SIG-M5 (cell line): ENCODE data around the gene ASB13.
"Not testable (repeated sequence)": the region's sequence is repeated elsewhere in the genome, so short reads cannot be mapped to it uniquely, and the experiment has no call there.

ENCODE experiments used
- DNase-seq: peaks from one replicate; lab custom pipeline; 2025; lab: John Stamatoyannopoulos, UW

Gene ASB13

DNA sequence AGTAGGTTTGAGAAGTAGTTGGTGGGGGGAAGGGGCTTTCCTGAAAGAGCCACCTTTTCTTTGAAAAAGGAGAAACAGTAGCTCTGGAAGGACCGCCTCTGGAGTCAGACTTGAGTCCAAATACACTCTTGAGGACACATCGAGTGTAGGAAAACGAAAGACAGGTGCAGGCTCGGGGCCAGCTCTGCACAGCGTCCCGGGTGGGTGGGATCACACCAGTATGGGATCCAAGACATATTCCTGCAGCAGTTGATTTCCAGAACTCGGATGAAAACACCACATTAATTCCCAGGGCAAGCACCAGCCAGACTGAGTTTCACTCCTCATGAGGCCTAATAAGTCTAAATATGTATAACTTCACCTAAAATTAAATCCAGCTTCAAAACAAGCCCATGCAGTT, 61.4 kb downstream of the ASB13 start:
- no peak for DNase-seq

DNA sequence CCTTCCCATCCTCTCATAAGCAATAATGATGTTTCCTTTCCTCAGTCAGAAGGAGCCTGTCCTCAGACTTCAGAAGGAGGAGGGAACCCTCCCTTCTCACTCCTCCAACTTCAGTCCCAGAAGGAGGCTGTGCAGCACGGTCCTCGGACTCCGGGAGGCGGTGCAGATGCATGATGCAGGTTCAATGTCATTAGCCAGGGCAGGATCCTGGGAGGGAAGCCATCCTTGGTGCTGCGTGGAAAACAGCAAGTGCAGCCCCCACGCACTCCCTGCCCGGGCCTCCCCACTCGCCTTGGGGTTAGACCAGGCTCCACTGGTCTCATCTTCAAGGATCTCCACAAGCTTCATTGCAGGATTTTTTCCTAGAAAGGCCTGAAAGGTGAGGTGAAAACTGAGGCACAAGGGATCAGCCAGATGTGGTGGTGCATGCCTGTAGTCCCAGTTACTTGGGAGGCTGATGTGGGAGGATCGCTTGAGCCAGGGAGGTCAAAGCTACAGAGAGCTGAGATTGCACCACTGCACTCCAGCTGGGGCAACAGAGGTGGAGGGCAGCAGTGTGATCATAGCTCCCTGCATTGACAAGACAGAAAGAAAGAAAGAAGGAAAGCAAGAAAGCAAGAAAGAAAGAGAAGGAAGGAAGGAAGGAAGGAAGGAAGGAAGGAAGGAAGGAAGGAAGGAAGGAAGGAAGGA, 62.0 kb downstream of the ASB13 start:
- DNase-seq = no peak

DNA sequence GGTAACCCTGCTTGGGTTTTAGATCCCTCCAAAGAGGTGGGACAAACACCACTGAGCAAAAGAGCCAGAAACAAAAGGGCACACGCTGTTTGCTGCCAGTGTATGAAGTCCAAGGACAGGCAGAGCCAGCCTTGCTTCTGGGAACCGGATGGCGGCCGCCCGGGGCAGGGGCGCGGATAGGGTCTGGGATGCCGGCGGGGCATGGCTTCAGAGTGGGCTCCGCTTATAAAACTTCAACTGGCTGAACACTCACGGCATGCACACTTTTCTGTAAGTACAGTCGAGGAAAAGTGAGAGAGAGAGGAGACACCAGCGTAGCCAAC, 62.6 kb downstream of the ASB13 start:
- no peak for DNase-seq

DNA sequence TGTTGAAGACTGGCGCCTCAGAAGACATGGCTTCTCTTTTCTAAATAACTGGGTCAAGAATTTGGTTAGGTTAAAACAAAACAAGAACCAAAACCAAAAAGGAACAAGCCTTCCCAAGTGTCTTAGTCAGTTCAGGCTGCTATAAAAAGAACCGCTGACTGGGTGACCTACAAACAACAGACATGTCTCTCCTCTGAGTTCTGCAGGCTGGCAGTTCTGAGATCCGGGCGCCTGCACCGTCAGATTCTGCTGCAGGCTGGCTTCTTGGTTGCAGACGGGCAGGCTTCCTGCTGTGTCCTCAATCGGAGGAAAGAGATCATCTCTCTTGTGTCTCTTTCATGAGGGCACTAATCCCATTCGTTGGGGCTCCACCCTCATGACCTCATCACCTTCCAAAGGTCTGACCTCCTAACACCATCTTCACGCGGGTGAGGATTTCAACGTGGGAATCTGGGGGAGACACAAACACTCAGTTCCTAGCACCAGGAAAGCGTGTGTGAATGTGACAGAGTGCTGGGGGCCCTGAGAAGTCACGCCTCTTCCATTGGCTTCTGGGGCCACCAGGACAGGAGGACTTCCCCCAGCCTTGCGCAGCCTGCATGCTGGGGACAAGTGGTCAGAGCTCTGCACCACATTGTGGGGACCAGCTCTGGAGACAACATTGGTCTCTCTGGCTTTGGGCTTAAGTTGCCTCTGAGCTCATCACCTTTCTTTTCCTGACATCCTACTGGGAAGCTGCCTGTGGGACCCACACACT, 63.1 kb downstream of the ASB13 start:
- DNase-seq = no peak

DNA sequence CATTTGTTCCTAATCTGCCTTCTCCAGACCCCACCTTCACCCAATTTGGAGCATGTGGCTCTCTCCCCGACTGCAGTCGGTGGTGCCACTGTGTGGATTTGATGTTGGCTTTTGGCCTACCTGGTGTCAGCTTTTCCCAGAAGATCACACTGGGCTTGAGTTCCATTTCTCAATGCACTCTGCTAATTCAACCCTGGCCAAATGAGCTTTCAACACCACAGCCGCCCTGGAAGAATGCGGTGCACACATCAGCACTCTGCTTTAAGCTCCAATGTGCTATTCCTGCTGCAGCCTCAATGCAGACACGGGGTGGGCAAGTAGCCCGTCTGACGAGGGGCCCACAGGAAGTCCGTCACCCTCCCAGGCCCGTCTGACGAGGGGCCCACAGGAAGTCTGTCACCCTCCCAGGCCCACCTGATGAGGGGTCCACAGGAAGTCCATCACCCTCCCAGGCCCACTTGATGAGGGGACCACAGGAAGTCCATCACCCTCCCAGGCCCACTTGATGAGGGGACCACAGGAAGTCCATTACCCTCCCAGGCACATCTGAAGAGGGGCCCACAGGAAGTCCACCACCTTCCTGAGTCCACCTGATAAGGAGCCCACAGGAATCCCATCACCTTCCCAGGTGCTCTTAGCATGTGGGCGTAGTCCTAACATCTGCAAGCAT, 64.4 kb downstream of the ASB13 start:
- DNase-seq = no peak

DNA sequence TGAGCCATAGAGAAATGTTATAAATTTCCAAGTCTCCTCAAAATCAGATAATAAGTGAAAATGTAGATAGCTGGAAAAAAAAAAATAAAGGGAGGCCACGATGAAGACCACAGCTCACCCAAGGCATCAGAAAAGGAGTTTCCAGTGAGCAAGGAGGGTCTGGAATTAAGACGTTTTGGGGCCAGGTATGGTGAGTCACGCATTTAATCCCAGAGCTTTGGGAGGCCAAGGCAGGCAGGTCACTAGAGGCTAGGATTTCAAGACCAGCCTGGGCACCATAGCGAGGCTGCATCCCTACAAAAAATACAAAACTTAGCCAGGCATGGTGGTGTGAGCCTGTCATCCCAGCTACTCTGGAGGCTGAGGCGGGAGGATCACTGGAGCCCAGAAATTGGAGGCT, 65.5 kb downstream of the ASB13 start:
- DNase-seq = no peak

DNA sequence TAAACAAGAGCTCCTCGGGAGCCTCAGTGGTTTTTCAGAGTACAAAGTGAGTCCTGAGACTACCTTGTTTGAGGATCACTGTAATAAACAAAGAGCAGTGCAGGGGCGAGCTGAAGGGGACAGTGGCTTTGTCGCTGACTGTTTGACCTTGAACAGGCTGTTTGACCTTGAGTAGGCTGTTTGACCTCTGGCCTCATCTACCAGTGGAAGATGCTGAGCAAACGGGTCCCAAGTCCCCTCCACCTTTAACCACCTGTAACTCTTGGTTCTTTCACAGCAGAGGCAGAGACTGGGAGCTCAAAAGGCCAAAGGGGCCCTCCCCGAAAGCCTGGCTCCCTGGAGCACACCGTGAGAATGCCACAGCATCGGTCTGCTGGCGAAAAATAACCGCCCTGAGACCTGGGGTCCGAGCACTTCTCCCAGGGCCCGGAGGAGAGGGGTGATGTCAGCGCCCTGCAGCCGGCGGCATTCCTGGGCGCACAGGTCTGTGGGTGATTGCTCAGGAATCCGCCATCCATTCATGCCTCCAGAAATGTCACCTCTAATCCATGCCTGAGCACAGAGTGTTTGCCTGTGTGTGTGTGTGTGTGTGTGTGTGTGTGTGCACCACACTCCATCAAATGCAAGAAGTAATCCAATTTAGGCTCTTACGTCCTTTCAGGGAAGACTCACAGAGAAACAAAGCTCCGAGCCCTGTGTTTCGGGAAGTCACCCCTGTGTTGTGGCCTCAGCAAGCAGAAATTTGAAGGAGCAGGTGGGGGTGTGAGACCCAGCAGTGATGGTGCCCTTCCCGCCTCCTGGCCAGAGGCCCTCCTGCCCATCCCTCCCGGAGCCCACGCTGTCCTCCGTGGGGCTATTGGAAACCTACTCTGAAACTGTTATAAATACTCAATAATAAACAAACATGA, 66.5 kb downstream of the ASB13 start:
- DNase-seq = no peak

DNA sequence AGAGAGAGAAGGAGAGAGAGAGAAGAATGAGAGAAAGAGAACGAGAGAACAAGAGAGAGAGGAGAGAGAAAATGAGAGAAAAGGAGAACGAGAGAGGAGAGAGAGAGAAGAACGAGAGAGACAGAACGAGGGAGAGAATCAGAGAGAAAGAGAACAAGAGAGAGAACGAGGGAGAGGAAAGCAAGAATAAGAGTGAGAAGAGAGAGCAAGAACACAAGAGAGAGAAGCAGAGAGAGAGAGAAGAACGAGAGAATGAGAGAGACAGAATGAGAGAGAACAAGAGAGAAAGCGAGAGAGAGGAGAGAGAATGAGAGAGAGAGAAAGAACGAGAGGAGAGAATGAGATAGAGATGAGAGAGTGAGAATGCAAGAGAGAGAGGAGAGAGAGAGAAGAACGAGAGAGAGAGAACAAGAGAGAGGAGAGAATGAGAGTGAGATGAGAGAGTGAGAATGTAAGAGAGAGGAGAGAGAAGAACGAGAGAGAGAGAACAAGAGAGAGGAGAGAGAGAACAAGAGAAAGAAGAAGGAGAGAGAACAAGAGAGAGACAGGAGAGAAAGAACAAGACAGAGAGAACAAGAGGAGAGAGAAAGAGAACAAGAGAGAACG, 68.2 kb downstream of the ASB13 start:
- no peak for DNase-seq

DNA sequence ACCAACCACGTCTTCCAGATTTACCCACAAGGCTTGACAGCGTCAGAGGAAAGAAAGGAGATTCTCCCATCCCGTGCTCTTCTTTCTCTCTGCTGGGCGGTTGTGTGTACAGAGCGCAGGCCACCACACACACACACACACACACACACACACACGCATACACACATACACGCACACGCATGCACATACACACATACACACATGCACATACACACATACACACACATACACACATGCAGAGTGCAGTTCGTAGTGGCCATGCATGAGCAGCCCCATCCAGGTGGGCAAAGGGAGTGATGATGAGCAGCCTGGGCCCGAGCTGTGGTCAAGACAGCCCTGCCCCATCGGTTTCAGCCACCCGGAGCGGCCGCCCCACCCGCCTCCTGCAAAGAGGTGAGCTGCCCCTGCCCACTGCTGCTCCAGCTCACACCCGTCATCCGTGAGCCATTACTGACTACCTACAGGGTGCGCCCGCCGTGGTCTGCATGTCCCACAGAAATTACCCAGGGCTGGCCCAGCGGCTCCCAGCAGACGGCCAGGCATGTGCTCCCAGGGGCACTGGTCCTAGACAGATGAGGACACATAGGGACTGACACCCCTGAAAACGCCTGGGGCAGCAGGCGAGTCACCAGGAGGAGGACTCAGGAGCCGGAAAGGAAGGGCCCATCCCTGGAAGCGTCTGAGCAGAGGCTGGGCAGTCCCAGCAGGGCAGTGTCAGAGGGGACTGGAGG, 69.6 kb downstream of the ASB13 start:
- no peak for DNase-seq

DNA sequence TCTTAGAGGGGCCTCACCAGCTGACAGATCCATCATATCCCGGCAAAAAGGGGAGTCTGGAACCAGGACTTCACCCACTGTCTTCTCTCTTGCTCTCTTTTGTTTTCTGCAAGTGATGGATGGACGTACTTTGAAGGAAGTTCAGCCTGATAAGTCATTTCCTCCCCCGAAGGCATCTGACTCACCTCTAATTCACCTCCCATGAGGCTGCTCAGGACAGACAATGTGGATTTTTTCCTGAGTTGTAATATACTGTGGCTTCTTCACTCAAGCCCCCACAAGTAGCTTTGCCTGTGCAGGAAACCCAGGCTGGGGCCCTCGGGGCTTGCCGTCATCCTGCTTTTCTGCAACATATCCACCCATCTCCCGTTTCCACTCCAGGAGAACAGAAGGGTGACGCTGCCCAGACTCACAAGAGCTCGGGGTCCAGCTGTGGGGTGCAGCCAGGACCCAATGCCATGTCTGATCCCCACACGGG, 70.4 kb downstream of the ASB13 start:
- DNase-seq = no peak

DNA sequence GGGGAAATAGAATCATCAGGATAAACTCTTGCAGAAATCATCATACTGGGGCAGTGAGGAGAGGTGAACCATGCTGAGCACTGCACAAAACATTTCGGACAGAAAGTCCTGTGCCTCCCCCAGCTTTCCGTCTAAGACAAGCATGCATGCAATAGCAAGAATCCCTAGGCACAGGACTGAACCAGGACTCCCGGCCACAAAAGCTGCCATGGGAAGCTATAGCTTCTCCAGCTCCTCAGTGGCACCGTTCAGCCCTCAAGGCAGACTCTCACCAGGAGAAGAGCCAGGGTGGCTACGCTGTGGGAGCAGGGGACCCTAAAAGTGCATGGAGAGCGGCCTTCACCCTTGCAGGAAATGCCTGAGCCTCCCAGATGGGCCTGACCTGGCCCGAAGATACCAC, 70.8 kb downstream of the ASB13 start:
- DNase-seq = no peak

DNA sequence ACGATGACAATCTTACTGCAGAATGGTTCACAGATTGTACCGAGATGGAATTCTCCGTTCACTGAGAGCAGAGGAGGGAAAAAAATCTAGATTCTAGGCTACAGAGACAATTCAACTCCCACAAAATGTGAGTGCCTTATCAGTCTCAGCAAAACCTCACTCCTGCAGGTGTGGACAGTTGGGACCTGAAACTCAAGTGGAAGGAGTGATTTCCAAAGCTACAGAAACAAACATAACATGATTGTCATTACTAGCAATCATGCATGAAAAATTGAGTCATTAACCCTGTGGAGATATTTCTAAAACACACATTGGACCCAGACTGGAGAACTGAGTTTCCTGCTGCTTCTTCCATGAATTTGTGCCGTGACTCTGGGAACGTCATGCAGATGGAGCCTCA, 71.3 kb downstream of the ASB13 start:
- no peak for DNase-seq

DNA sequence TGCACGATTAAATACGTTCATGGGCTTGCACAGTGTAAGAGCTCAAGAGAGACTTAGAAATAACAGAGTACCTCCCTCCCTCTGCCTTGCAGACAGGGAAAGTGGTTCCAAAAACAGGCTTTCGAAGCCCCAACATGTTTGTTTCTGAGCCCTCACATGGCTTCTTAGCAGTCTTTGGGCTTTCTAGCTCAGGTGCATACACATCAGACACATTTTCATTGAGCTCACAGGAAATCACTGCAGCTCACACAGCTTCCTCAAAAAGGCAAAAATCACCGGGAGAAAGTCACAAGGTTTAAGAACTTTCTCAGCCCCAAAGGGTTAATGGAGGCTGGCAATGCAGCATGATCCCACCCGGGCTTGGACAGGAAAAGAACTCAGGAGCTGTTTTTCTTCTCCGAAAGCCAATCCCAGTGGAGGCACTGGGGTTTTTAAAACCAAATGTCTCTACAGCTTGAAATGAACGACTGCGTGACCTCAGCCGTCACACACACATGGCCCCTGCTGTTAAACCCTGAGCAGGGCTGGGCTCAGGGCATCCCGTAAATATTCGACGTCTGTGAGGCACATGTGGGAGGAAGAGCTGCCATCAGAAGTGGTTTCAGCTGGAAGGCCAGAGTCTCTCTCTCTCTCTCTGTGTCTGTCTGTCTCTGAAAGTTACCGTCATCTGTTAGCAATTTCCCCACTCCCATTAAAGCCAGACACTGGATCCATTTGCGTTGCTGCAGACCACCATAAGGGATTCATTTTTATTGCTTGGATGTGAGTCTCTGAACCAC, 71.9 kb downstream of the ASB13 start:
- no peak for DNase-seq

DNA sequence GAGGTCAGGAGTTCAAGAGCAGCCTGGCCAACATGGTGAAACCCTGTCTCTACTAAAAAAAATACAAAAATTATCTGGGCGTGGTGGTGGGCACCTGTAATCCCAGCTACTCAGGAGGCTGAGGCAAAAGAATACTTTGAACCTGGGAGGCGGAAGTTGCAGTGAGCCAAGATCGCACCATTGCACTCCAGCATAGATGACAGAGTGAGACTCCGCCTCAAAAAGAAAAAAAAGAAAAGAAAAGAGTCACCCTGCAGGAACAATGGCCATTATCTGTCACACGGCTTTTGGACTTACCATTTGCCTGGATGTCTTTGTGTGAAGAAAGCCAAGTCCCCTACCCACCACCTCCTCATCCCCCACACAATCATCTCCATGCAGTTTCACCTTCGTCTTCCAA, 73.0 kb downstream of the ASB13 start:
- not testable (repeated sequence) for DNase-seq

DNA sequence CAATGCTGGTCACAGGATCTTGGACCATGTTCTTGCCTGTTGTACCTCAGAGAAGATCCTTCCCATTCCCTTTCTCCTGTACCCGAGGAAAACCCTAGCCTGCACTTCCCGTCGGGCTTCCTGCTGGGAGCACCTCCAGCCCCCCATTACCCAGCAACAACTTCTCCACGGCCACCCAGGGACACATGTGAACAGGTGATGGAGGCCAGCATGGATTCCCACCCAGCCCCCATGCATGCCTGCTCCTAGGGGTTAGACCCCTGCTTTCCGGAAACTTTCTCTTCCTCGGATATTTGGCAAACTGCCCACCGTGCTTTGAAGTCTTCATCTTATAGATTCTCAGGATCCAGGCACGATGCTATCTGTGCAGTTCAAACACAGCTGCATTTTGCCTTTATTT, 74.3 kb downstream of the ASB13 start:
- no peak for DNase-seq

DNA sequence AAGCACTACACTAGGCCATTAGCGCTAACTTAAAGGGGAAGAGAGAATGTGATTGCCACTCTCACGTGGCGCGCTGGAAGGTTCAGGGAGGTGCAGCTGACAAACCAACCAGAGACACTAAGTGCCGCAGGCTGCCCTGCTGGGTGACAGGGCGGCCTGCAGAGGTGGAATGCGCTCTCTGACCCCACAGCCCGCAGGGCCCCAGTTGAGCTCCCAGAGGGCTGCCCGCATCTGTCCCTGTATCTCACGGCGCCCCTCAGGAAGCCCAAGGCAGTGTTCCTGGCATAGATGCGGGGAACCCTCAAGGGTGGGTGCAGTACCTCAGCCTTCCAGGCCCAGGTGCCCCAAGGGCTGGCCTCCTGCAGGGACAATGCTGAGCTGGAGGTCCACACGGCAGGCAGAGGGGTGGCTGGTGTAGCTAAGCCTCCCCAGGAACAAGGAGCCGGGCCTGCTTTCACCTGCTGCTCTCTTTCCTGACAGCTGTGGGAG, 75.0 kb downstream of the ASB13 start:
- no peak for DNase-seq

DNA sequence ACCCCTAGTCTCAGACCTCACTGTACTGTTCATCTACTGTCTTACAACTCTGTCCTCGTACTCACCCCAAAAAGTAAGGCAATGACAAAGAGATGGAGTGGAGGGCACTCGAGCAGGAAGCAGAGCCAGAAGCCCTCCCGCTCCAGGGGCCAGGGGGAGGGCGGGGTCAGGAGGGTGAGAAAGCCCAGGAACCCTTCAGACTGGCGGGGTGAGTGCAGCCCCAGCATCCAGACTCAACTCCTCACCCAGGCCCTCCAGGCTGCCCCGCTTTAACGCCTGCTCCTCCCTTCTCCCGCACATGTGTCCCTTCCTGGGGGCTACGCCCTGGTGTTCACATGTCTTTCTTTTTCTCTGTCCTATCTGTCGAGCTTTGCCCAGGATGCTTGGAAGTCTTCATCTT, 75.6 kb downstream of the ASB13 start:
- DNase-seq = no peak

DNA sequence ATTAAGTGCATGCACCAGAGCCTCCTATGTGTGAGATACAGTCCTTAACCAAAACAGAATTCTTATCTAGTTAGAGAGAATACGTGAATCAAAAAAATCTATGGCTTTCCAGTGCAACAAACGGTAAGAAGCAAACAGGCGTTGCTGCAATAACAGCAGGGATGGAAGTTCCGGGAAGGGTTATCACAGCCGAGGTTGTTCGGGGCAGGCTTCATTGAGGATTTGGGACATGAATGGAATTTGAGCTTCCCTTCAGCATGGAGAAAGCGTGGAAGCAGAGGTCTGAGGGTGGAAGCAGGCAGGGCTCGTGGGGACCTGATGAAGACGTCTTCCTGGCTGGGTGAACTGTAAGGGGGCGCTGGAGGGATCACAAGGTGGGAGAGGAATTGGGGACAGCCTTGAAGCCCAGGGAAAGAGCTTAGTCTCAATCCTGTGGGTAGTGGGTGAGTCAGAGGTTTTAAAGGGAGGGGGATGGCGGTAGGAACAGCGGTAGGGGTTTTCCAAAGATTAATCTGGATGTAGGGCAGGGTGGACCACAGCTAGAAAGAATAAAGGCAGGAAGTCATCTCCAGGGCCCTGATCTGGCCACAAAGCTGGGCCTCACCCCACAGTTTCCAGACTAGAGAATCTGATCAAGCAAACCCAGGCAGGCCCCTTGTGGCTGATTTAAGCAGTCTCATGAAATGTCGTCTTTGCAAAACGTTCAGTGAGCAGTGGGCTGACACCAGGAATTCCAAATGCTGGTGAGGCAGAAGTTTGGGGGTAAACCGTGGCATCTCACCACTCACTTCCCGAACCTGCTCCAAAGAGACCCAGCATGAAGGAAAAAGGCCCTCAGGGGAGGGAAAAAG, 76.5 kb downstream of the ASB13 start:
- no peak for DNase-seq

DNA sequence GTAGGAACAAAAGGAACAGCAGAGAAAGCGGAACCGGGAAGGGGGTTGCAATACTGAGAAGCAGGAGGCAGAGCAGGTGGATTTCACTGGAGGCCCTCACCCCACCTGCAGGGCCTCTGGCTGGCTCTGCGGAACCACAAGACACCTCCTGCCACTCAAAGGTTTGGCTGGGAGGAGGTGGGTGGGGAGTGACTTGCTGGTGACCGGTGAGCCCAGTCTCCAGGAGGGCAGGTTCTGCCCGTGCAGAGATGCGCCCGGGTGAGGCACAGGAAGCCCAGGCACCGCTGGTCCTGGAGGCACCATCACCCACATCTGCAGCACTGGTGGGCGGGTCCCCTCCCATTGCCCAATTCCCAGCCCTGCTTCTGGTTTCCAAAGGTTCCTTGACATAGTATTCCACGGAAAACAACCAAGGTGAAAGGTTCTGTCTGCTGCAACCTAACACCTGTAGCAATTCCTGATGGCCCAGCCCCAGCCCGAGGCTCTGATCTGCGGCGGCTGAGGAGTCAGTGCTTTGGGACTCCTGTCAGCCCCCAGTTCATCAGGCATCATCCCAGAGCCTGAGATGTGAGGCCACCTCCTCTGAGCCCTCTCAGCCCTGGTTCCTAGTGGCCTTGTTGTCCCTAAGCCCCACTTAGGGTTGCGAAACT, 77.3 kb downstream of the ASB13 start:
- no peak for DNase-seq
